ENCODE results near the gene SPOCK1. TPM values are rescaled to one million over a fixed set of nuclear protein-coding genes. Genes with fewer than 3 reads are reported as not detected.

SPOCK1 gene
- total RNA-seq, 4 donors from 2014 or later = 1.1 to 6.4 (median 4.2) TPM; not detected in 1

DNA sequence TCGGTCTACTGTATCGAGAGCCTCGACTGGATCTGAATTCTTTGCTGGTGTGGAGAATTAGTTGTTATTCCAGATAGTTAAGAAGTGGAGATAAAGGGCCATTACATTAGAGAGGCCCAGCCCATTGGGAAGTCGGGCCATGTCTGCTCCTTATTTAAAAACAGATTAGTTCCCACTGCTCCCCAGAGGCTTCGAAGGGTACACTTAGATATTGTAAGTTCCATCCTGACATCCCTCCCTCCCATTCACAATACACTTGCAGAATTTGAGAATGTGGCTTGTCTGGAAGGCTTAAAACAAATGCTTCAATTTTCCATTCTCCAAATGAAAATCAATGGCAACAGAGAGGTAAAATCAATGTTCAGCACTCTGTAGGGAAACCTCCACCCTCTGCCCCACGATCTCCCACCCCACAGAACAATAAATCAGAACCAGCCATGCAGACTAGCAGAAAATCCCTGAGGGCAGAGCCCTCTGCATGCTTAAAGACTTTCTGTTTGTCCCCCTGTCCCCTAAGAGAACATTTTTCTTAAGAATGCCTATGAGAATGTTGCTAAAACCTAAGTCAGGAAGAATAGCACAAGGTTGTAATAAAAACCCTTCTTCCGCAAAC is 364.1 kb downstream of the SPOCK1 start:
- no peaks in the 10 kb centered on the region for H3K36me3 ChIP-seq
- no peaks in the 10 kb centered on the region for H3K4me1 ChIP-seq
- no peaks in the 10 kb centered on the region for H3K9me3 ChIP-seq
- TF ChIP-seq, protein P1, sequence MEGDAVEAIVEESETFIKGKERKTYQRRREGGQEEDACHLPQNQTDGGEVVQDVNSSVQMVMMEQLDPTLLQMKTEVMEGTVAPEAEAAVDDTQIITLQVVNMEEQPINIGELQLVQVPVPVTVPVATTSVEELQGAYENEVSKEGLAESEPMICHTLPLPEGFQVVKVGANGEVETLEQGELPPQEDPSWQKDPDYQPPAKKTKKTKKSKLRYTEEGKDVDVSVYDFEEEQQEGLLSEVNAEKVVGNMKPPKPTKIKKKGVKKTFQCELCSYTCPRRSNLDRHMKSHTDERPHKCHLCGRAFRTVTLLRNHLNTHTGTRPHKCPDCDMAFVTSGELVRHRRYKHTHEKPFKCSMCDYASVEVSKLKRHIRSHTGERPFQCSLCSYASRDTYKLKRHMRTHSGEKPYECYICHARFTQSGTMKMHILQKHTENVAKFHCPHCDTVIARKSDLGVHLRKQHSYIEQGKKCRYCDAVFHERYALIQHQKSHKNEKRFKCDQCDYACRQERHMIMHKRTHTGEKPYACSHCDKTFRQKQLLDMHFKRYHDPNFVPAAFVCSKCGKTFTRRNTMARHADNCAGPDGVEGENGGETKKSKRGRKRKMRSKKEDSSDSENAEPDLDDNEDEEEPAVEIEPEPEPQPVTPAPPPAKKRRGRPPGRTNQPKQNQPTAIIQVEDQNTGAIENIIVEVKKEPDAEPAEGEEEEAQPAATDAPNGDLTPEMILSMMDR (IDR thresholded peaks at IDR 0.05) = no peak
- TF ChIP-seq POLR2A (IDR thresholded peaks at IDR 0.05) = no peak
- DNase-seq = no peak
- no peaks in the 10 kb centered on the region for H3K27me3 ChIP-seq
- H3K27ac ChIP-seq = no peak overlapping the region
- H3K4me3 ChIP-seq = no peak overlapping the region

DNA sequence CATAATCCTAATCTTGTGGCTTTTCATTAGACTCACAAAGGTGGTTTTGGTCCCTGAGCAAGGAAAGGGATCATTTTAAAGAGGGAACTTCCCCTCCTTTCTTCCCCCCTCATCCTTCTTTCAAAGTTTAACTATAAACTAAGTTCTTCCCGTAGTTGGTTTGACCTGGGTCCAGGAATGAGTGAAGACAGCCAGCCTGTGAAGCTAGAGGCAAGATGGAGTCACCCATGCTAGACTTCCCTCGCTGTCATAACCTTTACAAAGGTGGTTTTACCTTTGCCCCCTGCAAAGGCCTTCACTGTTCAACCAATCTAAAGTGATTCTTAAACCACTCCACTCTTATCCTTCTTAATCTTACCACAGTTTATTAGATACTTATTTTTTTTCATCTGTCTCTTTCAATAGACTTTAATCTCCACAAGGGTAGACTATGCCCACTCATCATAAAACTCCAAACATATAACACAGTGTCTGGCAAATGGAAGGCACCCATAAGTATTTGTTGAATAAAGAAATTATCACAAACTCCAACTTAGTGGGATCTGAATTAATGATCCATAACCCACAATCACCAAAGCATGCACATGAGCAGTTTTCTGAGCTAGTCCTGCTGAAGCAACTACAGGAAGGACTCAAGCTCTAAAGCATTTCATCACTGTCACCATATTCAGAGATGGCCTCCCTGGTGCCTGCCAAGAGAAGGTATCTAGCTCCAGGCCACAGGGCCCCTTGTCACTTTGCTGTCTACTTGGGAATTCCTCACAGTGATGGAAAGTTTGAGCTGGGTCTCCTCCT is 369.0 kb downstream of the SPOCK1 start:
- Histone ChIP-seq H3K4me1 (no peaks in the 10 kb centered on the region), H3K36me3 (no peaks in the 10 kb centered on the region), H3K27me3 (no peaks in the 10 kb centered on the region), H3K27ac (no peak overlapping the region), H3K9me3 (no peaks in the 10 kb centered on the region), H3K4me3 (no peak overlapping the region)
- no peak for DNase-seq
- TF ChIP-seq, protein P1 (IDR thresholded peaks at IDR 0.05) = no peak
- TF ChIP-seq POLR2A (IDR thresholded peaks at IDR 0.05) = no peak

DNA sequence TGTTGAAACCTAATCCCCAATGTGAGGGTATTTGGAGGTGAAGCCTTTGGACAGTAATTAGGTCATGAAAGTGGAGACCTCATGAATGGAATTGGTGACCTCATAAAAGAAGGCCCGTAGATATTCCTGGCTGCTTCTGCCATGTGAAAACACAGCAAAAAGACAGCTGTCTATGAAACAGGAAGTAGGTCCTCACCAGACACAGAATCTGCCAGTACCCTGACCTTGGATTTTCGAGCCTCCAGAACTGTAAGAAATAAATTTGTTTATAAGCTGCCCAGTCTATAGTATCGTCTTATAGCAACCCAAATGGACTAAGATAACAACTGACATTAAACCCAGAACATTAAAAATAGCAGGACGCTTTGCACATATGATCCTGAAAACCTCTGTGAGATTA is 371.1 kb downstream of the SPOCK1 start:
- no peaks in the 10 kb centered on the region for H3K4me1 ChIP-seq
- H3K27me3 ChIP-seq = no peaks in the 10 kb centered on the region
- no peak for TF ChIP-seq POLR2A (IDR thresholded peaks at IDR 0.05)
- TF ChIP-seq, protein P1 (IDR thresholded peaks at IDR 0.05) = no peak
- H3K9me3 ChIP-seq = no peaks in the 10 kb centered on the region
- DNase-seq = no peak
- H3K4me3 ChIP-seq = no peak overlapping the region
- no peaks in the 10 kb centered on the region for H3K36me3 ChIP-seq
- no peak overlapping the region for H3K27ac ChIP-seq

DNA sequence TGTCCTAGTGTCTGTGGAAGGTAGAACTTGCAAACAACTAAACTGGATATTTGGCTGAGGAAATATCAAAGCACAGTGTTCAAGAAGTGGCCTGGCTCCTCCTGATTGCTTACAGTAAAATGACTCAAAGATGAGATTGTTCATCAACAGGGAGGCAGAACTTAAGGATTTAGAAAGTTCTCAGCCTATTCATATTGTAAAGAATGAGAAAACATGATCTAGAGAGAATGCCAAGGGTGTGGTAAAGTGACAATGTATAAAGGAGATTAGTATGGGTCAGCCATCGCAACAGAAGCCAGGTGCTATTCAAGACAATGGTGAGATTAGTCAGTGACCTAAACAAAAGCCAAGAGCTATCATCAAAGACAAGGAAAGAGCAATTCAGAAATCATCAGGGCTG is 372.3 kb downstream of the SPOCK1 start:
- no peaks in the 10 kb centered on the region for H3K36me3 ChIP-seq
- H3K4me3 ChIP-seq = no peak overlapping the region
- no peak for TF ChIP-seq POLR2A (IDR thresholded peaks at IDR 0.05)
- TF ChIP-seq, protein P1 (IDR thresholded peaks at IDR 0.05) = no peak
- no peaks in the 10 kb centered on the region for H3K27me3 ChIP-seq
- H3K9me3 ChIP-seq = no peaks in the 10 kb centered on the region
- DNase-seq = no peak
- no peaks in the 10 kb centered on the region for H3K4me1 ChIP-seq
- H3K27ac ChIP-seq = no peak overlapping the region

DNA sequence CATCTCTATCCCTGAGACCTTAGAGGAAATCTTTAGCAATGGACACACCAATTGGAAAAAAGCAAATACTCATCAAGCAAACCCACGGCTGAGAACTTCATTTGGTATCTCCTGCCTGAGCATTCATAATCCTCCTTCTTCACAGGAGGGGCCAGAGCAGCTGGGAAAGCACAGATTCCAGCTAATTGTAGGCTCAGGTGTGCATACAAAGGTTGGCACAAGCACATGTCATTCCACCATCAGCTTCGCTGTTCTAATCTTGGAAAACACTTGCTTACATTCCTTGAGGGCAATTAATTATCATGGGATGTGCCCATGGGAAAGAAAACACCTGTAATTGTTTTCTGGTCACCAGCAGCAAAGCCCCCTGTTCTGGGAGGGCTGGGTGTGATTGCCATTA is 376.6 kb downstream of the SPOCK1 start:
- Histone ChIP-seq H3K36me3 (no peaks in the 10 kb centered on the region), H3K27ac (no peak overlapping the region), H3K4me1 (no peaks in the 10 kb centered on the region), H3K4me3 (no peak overlapping the region), H3K27me3 (no peaks in the 10 kb centered on the region), H3K9me3 (no peaks in the 10 kb centered on the region)
- DNase-seq = no peak
- TF ChIP-seq, protein P1 (IDR thresholded peaks at IDR 0.05) = no peak
- no peak for TF ChIP-seq POLR2A (IDR thresholded peaks at IDR 0.05)

Measured in Peyer's patch (tissue), 4 donors.